ENCODE data around the gene MYO18A. TPM values are rescaled to one million over a fixed set of nuclear protein-coding genes. Genes with fewer than 3 reads are reported as not detected.
A peak's percentile ranks its signal among the peaks of the same experiment; 100 is the strongest.
"Not testable (repeated sequence)": the region's sequence is repeated elsewhere in the genome, so short reads cannot be mapped to it uniquely, and the experiment has no call there.

Gene MYO18A
- 19.9 and 29.2 TPM in 2 replicates for total RNA-seq (2012; rRNA removed)

DNA sequence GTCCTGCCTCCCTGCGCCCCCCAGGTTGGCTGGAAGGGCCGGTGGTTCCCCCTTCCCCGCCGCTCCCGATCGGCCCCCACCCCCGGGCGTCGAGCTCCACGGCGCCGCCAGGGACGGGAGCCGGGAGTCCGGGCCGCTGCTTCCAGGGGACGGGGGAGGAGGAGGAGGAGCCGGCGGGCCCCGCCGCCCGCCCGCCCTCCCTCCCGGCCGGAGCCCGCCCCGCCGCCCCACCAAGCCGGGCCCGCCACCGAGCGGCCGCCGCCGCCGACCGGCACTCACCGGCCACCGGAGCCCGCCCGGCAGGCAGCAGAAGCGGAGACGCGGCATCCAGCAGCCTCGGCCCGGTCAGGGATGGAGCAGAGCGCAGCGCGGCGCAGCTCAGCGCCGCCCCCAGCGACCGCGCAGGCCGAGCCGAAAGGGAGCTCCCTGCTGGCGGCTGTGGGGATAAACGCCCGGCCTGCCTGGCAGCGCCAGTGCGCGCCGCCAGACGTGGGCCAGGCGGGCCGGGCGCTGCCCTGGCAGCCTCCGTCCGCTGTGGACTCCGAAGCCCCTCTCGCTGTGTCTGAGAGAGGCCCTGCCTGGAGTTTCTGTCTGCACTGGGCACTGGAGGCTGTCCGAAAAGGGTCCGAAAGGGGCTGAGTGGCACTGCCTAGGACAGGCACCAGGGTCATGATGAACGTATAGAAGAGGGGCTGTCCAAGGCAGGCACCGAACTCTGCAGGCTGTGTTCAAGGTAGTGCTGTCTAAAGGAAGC, at the start of gene MYO18A:
TSS of gene MYO18A (minus strand) at position 365 of the 754 bp plus-strand sequence. CDS start 13,458 bp downstream, outside the sequence.
- H3K4me1 ChIP-seq (ENCODE audit: control insufficient read depth, insufficient read depth, low read length), result peaks cover 35% of the 10 kb centered on the region
- H3K36me3 ChIP-seq (ENCODE audit: insufficient read depth, low read length), result no peaks in the 10 kb centered on the region
- peak within 1 kb of the TSS; percentile 77 for H3K4me3 ChIP-seq (ENCODE audit: low read length)
- no peaks in the 10 kb centered on the region for H3K27me3 ChIP-seq (ENCODE audit: control insufficient read depth, insufficient read depth, low read length)
- H3K9me3 ChIP-seq (replicated peaks; ENCODE audit: low read length), result no peaks in the 10 kb centered on the region
- H3K9ac ChIP-seq (ENCODE audit: low read depth, low read length), result peak within 1 kb of the TSS; percentile 77
- peak within 1 kb of the TSS; percentile 98 for H3K4me2 ChIP-seq (ENCODE audit: low read length)

DNA sequence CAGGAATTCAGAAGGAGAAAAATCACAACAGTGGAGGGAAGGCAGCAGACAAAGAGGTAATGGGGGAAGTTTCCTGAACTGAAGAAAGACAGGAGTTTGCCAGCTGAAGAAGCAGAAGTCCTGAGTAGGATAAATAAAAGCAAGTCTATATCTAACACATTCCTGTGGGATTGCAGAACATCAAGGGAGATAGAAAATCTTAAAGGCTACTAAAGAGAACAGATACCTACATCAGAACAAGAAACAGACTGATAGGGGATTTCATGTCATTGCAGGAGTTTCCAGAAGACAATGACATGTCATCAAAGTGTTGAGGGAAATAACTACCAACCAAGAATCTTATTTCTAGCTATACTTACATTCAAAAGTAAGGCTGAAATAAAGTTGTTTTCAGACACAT, 45.2 kb upstream of the MYO18A start:
- H3K4me1 ChIP-seq (ENCODE audit: control insufficient read depth, insufficient read depth, low read length), result no peaks in the 10 kb centered on the region
- no peaks in the 10 kb centered on the region for H3K27me3 ChIP-seq (ENCODE audit: control insufficient read depth, insufficient read depth, low read length)
- H3K9ac ChIP-seq (ENCODE audit: low read depth, low read length), result no peak overlapping the region
- H3K36me3 ChIP-seq (ENCODE audit: insufficient read depth, low read length), result no peaks in the 10 kb centered on the region
- no peak overlapping the region for H3K4me2 ChIP-seq (ENCODE audit: low read length)
- no peak overlapping the region for H3K4me3 ChIP-seq (ENCODE audit: low read length)
- H3K9me3 ChIP-seq (replicated peaks; ENCODE audit: low read length), result no peaks in the 10 kb centered on the region

GRCh38 chr17:29221338-29221737, 41.1 kb upstream of the MYO18A start:
- H3K4me2 ChIP-seq (ENCODE audit: low read length); H3K4me3 ChIP-seq (ENCODE audit: low read length); H3K9me3 ChIP-seq (replicated peaks; ENCODE audit: low read length); H3K27me3 ChIP-seq (ENCODE audit: control insufficient read depth, insufficient read depth, low read length); H3K9ac ChIP-seq (ENCODE audit: low read depth, low read length); H3K36me3 ChIP-seq (ENCODE audit: insufficient read depth, low read length); H3K4me1 ChIP-seq (ENCODE audit: control insufficient read depth, insufficient read depth, low read length): not testable (repeated sequence)

- H3K4me2 ChIP-seq (ENCODE audit: low read length), result peak overlapping the region; percentile 61
- H3K9me3 ChIP-seq (replicated peaks; ENCODE audit: low read length), result no peaks in the 10 kb centered on the region
- H3K4me1 ChIP-seq (ENCODE audit: control insufficient read depth, insufficient read depth, low read length), result peaks cover 4% of the 10 kb centered on the region
- peaks cover 16% of the 10 kb centered on the region for H3K27me3 ChIP-seq (ENCODE audit: control insufficient read depth, insufficient read depth, low read length)
- H3K9ac ChIP-seq (ENCODE audit: low read depth, low read length), result no peak overlapping the region
- no peaks in the 10 kb centered on the region for H3K36me3 ChIP-seq (ENCODE audit: insufficient read depth, low read length)
- H3K4me3 ChIP-seq (ENCODE audit: low read length), result no peak overlapping the region
These were observed 39.3 kb upstream of the MYO18A start for GRCh38 chr17:29219378-29220047.

DNA sequence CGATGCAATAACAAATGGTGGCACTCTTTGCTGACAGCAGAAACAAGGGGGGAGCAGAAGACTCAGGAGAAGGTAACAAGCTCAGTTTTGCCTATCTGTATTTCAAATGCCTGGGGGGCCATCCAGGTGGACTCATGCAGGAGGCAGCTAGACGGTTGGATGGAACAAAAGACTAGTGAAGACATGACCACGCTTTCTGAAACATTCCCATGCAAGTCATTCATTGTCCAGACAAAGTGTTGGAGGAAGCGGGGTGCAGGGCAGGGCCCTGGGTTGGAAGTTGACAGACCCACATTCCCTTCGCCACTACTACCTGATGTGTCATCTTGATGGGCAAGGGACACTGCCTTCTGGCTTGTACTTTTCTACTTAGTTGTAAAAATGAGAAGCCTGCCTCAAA, 36.7 kb upstream of the MYO18A start:
- Histone ChIP-seq H3K27me3 (ENCODE audit: control insufficient read depth, insufficient read depth, low read length) (peaks cover 17% of the 10 kb centered on the region), H3K4me2 (ENCODE audit: low read length) (no peak overlapping the region), H3K4me3 (ENCODE audit: low read length) (no peak overlapping the region), H3K9ac (ENCODE audit: low read depth, low read length) (no peak overlapping the region), H3K4me1 (ENCODE audit: control insufficient read depth, insufficient read depth, low read length) (peaks cover 4% of the 10 kb centered on the region), H3K36me3 (ENCODE audit: insufficient read depth, low read length) (no peaks in the 10 kb centered on the region), H3K9me3 (replicated peaks; ENCODE audit: low read length) (no peaks in the 10 kb centered on the region)

GRCh38 chr17:29216181-29216580, 36.0 kb upstream of the MYO18A start:
- Histone ChIP-seq H3K4me1 (ENCODE audit: control insufficient read depth, insufficient read depth, low read length) (peaks cover 4% of the 10 kb centered on the region), H3K27me3 (ENCODE audit: control insufficient read depth, insufficient read depth, low read length) (peaks cover 17% of the 10 kb centered on the region), H3K9me3 (replicated peaks; ENCODE audit: low read length) (no peaks in the 10 kb centered on the region), H3K9ac (ENCODE audit: low read depth, low read length) (no peak overlapping the region), H3K4me2 (ENCODE audit: low read length) (no peak overlapping the region), H3K36me3 (ENCODE audit: insufficient read depth, low read length) (no peaks in the 10 kb centered on the region), H3K4me3 (ENCODE audit: low read length) (no peak overlapping the region)

DNA sequence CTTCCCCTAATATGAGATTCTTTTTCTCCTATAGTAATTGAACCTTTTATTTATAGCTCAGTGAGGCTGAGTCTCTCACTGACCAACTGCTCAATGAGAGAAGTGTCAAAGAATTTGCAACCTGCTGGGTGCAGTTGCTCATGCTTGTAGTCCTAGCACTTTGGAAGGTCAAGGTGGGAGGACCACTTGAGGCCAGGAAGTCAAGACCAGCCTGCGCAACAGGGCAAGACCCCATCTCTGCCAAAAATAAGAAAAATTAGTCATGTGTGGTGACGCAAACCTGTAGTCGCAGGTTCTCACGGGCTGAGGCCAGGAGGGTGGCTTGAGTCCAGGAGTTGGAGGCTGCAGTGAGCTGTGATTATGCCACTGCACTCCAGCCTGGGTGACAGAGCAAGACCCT, 35.5 kb upstream of the MYO18A start:
- no peak overlapping the region for H3K4me2 ChIP-seq (ENCODE audit: low read length)
- H3K36me3 ChIP-seq (ENCODE audit: insufficient read depth, low read length), result no peaks in the 10 kb centered on the region
- H3K9me3 ChIP-seq (replicated peaks; ENCODE audit: low read length), result no peaks in the 10 kb centered on the region
- H3K4me3 ChIP-seq (ENCODE audit: low read length), result no peak overlapping the region
- peaks cover 4% of the 10 kb centered on the region for H3K4me1 ChIP-seq (ENCODE audit: control insufficient read depth, insufficient read depth, low read length)
- no peak overlapping the region for H3K9ac ChIP-seq (ENCODE audit: low read depth, low read length)
- peaks cover 17% of the 10 kb centered on the region for H3K27me3 ChIP-seq (ENCODE audit: control insufficient read depth, insufficient read depth, low read length)

GRCh38 chr17:29215174-29215573, 35.0 kb upstream of the MYO18A start:
- Histone ChIP-seq H3K36me3 (ENCODE audit: insufficient read depth, low read length) (no peaks in the 10 kb centered on the region), H3K4me2 (ENCODE audit: low read length) (no peak overlapping the region), H3K27me3 (ENCODE audit: control insufficient read depth, insufficient read depth, low read length) (peaks cover 17% of the 10 kb centered on the region), H3K4me1 (ENCODE audit: control insufficient read depth, insufficient read depth, low read length) (peaks cover 4% of the 10 kb centered on the region), H3K9me3 (replicated peaks; ENCODE audit: low read length) (no peaks in the 10 kb centered on the region), H3K9ac (ENCODE audit: low read depth, low read length) (no peak overlapping the region), H3K4me3 (ENCODE audit: low read length) (no peak overlapping the region)

- Histone ChIP-seq H3K36me3 (ENCODE audit: insufficient read depth, low read length) (no peaks in the 10 kb centered on the region), H3K4me3 (ENCODE audit: low read length) (no peak overlapping the region), H3K27me3 (ENCODE audit: control insufficient read depth, insufficient read depth, low read length) (peaks cover 17% of the 10 kb centered on the region), H3K4me2 (ENCODE audit: low read length) (no peak overlapping the region), H3K4me1 (ENCODE audit: control insufficient read depth, insufficient read depth, low read length) (peaks cover 4% of the 10 kb centered on the region), H3K9ac (ENCODE audit: low read depth, low read length) (no peak overlapping the region), H3K9me3 (replicated peaks; ENCODE audit: low read length) (no peaks in the 10 kb centered on the region)
These were observed 34.3 kb upstream of the MYO18A start for GRCh38 chr17:29214215-29215146.

DNA sequence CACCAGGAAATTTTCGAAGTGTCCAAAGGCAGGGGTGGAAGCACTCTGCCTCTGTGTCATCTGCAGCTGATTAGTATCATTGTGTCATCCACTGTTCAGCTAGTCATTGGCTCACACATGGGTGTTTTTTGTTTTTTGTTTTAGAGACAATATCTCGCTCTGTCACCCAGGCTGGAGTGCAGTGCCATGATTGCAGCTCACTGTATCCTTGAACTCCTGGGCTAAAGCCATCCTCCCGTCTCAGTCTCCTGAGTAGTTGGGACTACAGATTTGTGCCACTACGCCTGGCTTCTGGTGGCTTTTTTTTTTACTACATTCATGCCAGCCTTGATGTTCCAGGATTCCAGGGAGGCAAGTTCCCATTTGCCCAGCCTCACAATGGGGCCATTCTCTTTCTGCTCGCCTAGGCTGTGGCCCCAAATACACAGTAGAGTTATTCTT, 32.5 kb upstream of the MYO18A start:
- Histone ChIP-seq H3K36me3 (ENCODE audit: insufficient read depth, low read length) (no peaks in the 10 kb centered on the region), H3K4me3 (ENCODE audit: low read length) (no peak overlapping the region), H3K27me3 (ENCODE audit: control insufficient read depth, insufficient read depth, low read length) (peaks cover 28% of the 10 kb centered on the region), H3K4me2 (ENCODE audit: low read length) (no peak overlapping the region), H3K4me1 (ENCODE audit: control insufficient read depth, insufficient read depth, low read length) (no peaks in the 10 kb centered on the region), H3K9ac (ENCODE audit: low read depth, low read length) (no peak overlapping the region), H3K9me3 (replicated peaks; ENCODE audit: low read length) (no peaks in the 10 kb centered on the region)

DNA sequence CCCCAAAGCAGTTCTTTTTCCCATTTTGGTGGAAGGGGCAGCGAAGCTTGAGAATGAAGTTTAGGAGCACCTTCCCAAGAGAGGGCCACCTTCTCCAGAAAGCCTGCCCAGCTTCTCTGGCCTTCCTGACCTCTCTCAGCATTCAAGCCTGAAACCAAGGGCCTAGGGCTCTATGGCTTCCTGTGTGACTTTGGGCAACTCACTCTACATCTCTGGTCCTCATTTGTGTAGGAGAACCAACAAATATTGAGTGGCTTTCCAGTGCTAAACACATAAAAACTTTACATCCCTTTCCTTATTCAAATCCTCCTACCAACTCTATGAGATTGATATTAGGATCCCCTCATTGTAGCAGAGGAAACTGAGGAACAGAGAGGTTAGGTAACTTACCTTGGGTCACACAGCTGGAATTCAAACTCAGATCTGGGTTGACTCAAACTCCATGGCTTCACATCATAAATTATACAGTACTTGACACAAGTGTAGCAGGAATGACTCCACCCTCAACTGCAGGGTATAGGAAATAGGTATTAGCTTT, 32.0 kb upstream of the MYO18A start:
- no peak overlapping the region for H3K4me3 ChIP-seq (ENCODE audit: low read length)
- H3K9me3 ChIP-seq (replicated peaks; ENCODE audit: low read length), result no peaks in the 10 kb centered on the region
- peaks cover 30% of the 10 kb centered on the region for H3K27me3 ChIP-seq (ENCODE audit: control insufficient read depth, insufficient read depth, low read length)
- H3K4me2 ChIP-seq (ENCODE audit: low read length), result no peak overlapping the region
- no peaks in the 10 kb centered on the region for H3K36me3 ChIP-seq (ENCODE audit: insufficient read depth, low read length)
- no peaks in the 10 kb centered on the region for H3K4me1 ChIP-seq (ENCODE audit: control insufficient read depth, insufficient read depth, low read length)
- H3K9ac ChIP-seq (ENCODE audit: low read depth, low read length), result no peak overlapping the region

All from skeletal muscle satellite cell (primary cell).